Fibroblast of mammary gland (primary cell): ENCODE measurements around the gene MAP1LC3A.

Experiments
- DNase-seq: peaks from one replicate; pipeline ENCODE4 v3.0.0-alpha.2; 2010; ENCODE audit warnings: low read depth
- H3K4me3 ChIP-seq: 2 replicates; pipeline ENCODE4 v1.5.1; 2011; ENCODE audit warnings: low read depth, mild to moderate bottlenecking, low read length, moderate library complexity; ENCODE audit not compliant: control insufficient read depth
- TF ChIP-seq, protein P1 (sequence below): conservative IDR thresholded peaks from 2 replicates; pipeline ENCODE4 v1.5.1; 2011; ENCODE audit warnings: low read depth, low read length, inconsistent platforms; ENCODE audit not compliant: control insufficient read depth, insufficient read depth

Gene MAP1LC3A

DNA sequence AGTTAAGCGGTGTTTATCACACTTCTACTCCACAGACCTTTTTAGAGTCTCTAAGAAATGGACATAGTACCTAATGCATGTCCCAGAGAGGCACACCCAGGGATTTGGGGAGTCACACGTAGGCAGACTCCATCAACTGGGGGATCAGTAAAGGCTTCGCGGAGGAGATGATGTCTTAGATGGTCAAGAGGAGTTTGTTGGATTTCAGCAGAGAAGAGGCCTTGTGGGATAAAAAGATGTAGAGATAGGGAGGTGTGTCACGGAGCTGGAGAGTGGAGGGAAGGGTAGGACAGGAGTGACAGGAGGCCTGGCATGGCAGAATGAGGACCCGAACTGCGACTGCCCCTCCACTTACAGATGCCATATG, 33.2 kb upstream of the MAP1LC3A start:
- H3K4me3 ChIP-seq: no peak overlapping the region
- TF ChIP-seq, protein P1, sequence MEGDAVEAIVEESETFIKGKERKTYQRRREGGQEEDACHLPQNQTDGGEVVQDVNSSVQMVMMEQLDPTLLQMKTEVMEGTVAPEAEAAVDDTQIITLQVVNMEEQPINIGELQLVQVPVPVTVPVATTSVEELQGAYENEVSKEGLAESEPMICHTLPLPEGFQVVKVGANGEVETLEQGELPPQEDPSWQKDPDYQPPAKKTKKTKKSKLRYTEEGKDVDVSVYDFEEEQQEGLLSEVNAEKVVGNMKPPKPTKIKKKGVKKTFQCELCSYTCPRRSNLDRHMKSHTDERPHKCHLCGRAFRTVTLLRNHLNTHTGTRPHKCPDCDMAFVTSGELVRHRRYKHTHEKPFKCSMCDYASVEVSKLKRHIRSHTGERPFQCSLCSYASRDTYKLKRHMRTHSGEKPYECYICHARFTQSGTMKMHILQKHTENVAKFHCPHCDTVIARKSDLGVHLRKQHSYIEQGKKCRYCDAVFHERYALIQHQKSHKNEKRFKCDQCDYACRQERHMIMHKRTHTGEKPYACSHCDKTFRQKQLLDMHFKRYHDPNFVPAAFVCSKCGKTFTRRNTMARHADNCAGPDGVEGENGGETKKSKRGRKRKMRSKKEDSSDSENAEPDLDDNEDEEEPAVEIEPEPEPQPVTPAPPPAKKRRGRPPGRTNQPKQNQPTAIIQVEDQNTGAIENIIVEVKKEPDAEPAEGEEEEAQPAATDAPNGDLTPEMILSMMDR: no peak
- no peak for DNase-seq

DNA sequence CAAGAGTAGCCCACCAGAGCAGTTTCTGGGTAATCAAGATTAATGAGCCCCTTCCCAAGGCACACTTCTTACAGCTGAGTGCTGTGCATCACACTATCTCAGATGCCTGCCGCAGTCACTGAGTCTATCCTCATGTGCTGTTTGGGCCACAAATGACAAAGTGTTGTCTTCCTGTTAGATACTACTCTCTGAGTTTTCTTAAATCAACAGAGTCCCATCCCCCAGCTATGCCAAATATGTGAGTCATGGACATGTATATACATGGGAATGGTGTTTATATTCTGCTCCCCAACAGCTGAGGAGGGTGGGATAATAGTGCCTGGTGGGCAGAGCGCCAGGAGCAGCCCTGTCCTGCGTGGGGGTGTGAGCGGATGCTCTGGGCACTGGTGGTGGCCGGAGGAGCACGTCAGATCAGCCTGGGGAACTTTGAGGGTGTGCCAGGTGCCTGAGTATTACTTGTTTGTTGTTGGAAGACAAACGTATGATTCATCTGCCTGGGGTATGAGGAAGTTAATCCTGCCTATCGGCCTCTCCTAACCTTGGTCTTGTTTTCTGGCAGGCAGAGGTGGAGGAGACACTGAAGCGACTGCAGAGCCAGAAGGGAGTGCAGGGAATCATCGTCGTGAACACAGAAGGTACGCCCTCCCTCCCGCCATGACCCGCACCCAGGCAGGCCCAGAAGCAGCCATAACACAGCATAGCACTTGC, 32.7 kb upstream of the MAP1LC3A start:
- no peak overlapping the region for H3K4me3 ChIP-seq
- DNase-seq: peak; percentile 99
- TF ChIP-seq, protein P1: no peak

GRCh38 chr20:34526466-34526865, 32.1 kb upstream of the MAP1LC3A start:
- TF ChIP-seq, protein P1: no peak
- no peak for DNase-seq
- H3K4me3 ChIP-seq: no peak overlapping the region

GRCh38 chr20:34527016-34527415, 31.5 kb upstream of the MAP1LC3A start:
- H3K4me3 ChIP-seq: no peak overlapping the region
- TF ChIP-seq, protein P1: no peak
- DNase-seq: no peak

DNA sequence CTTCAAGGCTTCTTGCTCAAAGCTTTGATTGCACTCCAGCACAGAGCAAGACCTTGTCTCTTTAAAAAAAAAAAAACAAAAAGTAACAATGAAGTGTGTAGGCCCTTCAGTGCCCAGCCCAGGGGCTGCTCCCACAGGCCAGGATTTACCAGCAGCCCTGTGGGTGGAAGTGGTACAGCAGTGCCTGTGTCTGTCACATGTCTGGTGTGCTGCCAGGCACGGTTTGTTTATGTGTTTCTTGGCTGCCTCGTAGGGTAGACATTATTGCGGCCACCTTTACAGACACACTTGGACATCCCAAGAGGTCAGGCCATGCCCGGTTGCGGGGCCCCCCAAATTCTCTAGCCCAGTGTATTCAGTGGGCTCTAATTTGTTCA, 29.6 kb upstream of the MAP1LC3A start:
- TF ChIP-seq, protein P1: no peak
- DNase-seq: no peak
- H3K4me3 ChIP-seq: no peak overlapping the region

- no peak overlapping the region for H3K4me3 ChIP-seq
- no peak for DNase-seq
- TF ChIP-seq, protein P1: no peak
Observed at GRCh38 chr20:34529742-34530141, 28.8 kb upstream of the MAP1LC3A start.

GRCh38 chr20:34530342-34530741, 28.2 kb upstream of the MAP1LC3A start:
- no peak overlapping the region for H3K4me3 ChIP-seq
- TF ChIP-seq, protein P1: no peak
- no peak for DNase-seq
